HCT116 (cell line): ENCODE results near the gene TCF12. TPM values are rescaled to one million over a fixed set of nuclear protein-coding genes. Genes with fewer than 3 reads are reported as not detected.

Source experiments
- ATAC-seq: fragments of 200-7000 bp; cut with Tn5 transposase; 2 replicates; pipeline ENCODE4 v1.9.1; 2020; ENCODE audit warnings: mild to moderate bottlenecking, moderate library complexity
- BruUV-seq: library from RNA; stranded (reverse); fragments of 400-500 nt; replicated peaks from 2 replicates; lab custom pipeline; 2021; lab: Mats Ljungman, UMichigan
- CTCF ChIA-PET: fragments of 300-600 bp; sonication (Branson Sonifier 250); formaldehyde crosslinking; loops from one replicate; lab custom pipeline; 2021; ENCODE audit warnings: antibody characterized with exemption; lab: Charles Lee
- POLR2A ChIA-PET: fragments of 300-600, 350-600 bp; sonication (Branson Sonifier 250); formaldehyde crosslinking; loops from one replicate; lab custom pipeline; 2021; ENCODE audit warnings: antibody characterized with exemption; lab: Charles Lee
- RAD21 ChIA-PET, 2 experiments: fragments of 300-600 bp; sonication (Branson Sonifier 250); formaldehyde crosslinking; loops; one replicate each; lab custom pipeline; 2023; ENCODE audit warnings: low total read pairs in 2 of 2; ENCODE audit not compliant: uncharacterized antibody in 2 of 2, unreplicated experiment in 2 of 2, low non-redundant PET in 1 of 2; lab: Charles Lee
- DNase-seq: peaks from one replicate; pipeline ENCODE4 v3.0.0-alpha.2; 2010; ENCODE audit warnings: low read depth, low spot score
- H2AFZ ChIP-seq: fragments of 200-600 bp; shearing (Covaris generic), sonication (generic); 2 replicates; pipeline ENCODE4 v1.6.1; 2017; ENCODE audit warnings: low read depth, mixed run types, mixed read lengths, antibody characterized with exemption, low read length; ENCODE audit not compliant: poor library complexity, severe bottlenecking
- H3K27ac ChIP-seq: 2 replicates; pipeline ENCODE4 v1.5.1; 2012; ENCODE audit warnings: low read depth, low read length
- H3K27me3 ChIP-seq: fragments of 200-600 bp; sonication (generic); 2 replicates; pipeline ENCODE4 v1.6.1; 2016; ENCODE audit warnings: mixed run types, low read length, mixed read lengths; ENCODE audit not compliant: insufficient read depth
- H3K36me3 ChIP-seq, 2 experiments: fragments of 200-500 bp in 1 of 2; fragments of 200-600 bp in 1 of 2; sonication (Bioruptor generic) in 1 of 2; sonication (generic) in 1 of 2; 2 replicates each; pipeline versions ENCODE4 v1.5.1 to v1.6.1; 2014 to 2016; ENCODE audit warnings: low read length in 2 of 2, inconsistent platforms in 1 of 2, mixed read lengths in 1 of 2, mixed run types in 1 of 2; ENCODE audit not compliant: insufficient read depth in 2 of 2, control insufficient read depth in 1 of 2
- H3K4me1 ChIP-seq, 2 experiments: fragments of 200-600 bp in 1 of 2; sonication (generic) in 1 of 2; 2 replicates each; pipeline versions ENCODE4 v1.5.1 to v1.6.1; 2012 to 2017; ENCODE audit warnings: low read length in 2 of 2, inconsistent platforms in 1 of 2, mild to moderate bottlenecking in 1 of 2, mixed read lengths in 1 of 2, mixed run types in 1 of 2, moderate library complexity in 1 of 2; ENCODE audit not compliant: insufficient read depth in 2 of 2, control insufficient read depth in 1 of 2
- H3K4me2 ChIP-seq: fragments of 200-600 bp; sonication (generic); 2 replicates; pipeline ENCODE4 v1.6.1; 2017; ENCODE audit warnings: mixed run types, low read length, mixed read lengths
- H3K4me3 ChIP-seq, 2 experiments: fragments of 200-600 bp in 1 of 2; sonication (generic) in 1 of 2; replicated peaks in 1 of 2; 2 replicates each; pipeline ENCODE4 v1.5.1; 2011 to 2016; ENCODE audit warnings: low read length in 2 of 2, control low read depth in 1 of 2, low read depth in 1 of 2, mild to moderate bottlenecking in 1 of 2, mixed read lengths in 1 of 2, mixed run types in 1 of 2
- H3K79me2 ChIP-seq: fragments of 200-600 bp; sonication (generic); 2 replicates; pipeline ENCODE4 v1.6.1; 2017; ENCODE audit warnings: mild to moderate bottlenecking, mixed run types, low read length, moderate library complexity, mixed read lengths; ENCODE audit not compliant: insufficient read depth
- H3K9ac ChIP-seq: fragments of 200-600 bp; sonication (generic); 2 replicates; pipeline ENCODE4 v1.6.1; 2016; ENCODE audit warnings: low read length, mixed read lengths
- H3K9me2 ChIP-seq: fragments of 200-600 bp; sonication (generic), shearing (Covaris generic); 2 replicates; pipeline ENCODE4 v1.6.1; 2017; ENCODE audit warnings: mixed run types, mild to moderate bottlenecking, moderate library complexity; ENCODE audit not compliant: insufficient read depth
- H3K9me3 ChIP-seq, 2 experiments: fragments of 200-500 bp in 1 of 2; fragments of 200-600 bp in 1 of 2; sonication (Bioruptor generic) in 1 of 2; sonication (generic) in 1 of 2; 2 replicates each; pipeline ENCODE4 v1.6.1; 2014 to 2017; ENCODE audit warnings: low read length in 2 of 2, mixed read lengths in 2 of 2, inconsistent platforms in 1 of 2, low read depth in 1 of 2, mild to moderate bottlenecking in 1 of 2, mixed run types in 1 of 2, moderate library complexity in 1 of 2; ENCODE audit not compliant: control insufficient read depth in 1 of 2, insufficient read depth in 1 of 2
- H4K20me1 ChIP-seq: fragments of 200-600 bp; sonication (generic), shearing (Covaris generic); 2 replicates; pipeline ENCODE4 v1.6.1; 2017; ENCODE audit warnings: mixed run types, mild to moderate bottlenecking, moderate library complexity; ENCODE audit not compliant: insufficient read depth
- CBX3 ChIP-seq: IDR thresholded peaks from 2 replicates; pipeline ENCODE4 v1.6.1; 2012; ENCODE audit warnings: low read depth
- CEBPB ChIP-seq: IDR thresholded peaks from 2 replicates; pipeline ENCODE4 v1.6.1; 2012; ENCODE audit warnings: low read depth
- EZH2 ChIP-seq: fragments of 200-600 bp; sonication (generic); IDR thresholded peaks from 2 replicates; pipeline ENCODE4 v1.6.1; 2017; ENCODE audit warnings: antibody characterized with exemption, mixed run types
- EZH2phosphoT487 ChIP-seq: fragments of 200-600 bp; IDR thresholded peaks from 2 replicates; pipeline ENCODE4 v1.6.1; 2018; ENCODE audit warnings: antibody characterized with exemption, borderline replicate concordance
- POLR2A ChIP-seq: IDR thresholded peaks from 2 replicates; pipeline ENCODE4 v1.7.0; 2011; ENCODE audit warnings: borderline replicate concordance; ENCODE audit not compliant: insufficient read depth, insufficient read length; ENCODE audit errors: extremely low read depth
- POLR2AphosphoS5 ChIP-seq: IDR thresholded peaks from 2 replicates; pipeline ENCODE4 v1.6.1; 2011; ENCODE audit warnings: mild to moderate bottlenecking, low read depth, low read length, moderate library complexity
- RAD21 ChIP-seq: IDR thresholded peaks from 2 replicates; pipeline ENCODE4 v1.6.1; 2012; ENCODE audit warnings: low read depth, mild to moderate bottlenecking
- SIN3A ChIP-seq: IDR thresholded peaks from 2 replicates; pipeline ENCODE4 v1.6.1; 2012; ENCODE audit warnings: low read depth
- SRF ChIP-seq: IDR thresholded peaks from 2 replicates; pipeline ENCODE4 v1.6.1; 2012; ENCODE audit warnings: low read depth
- YY1 ChIP-seq: IDR thresholded peaks from 2 replicates; pipeline ENCODE4 v1.6.1; 2011; ENCODE audit warnings: low read length, low read depth, moderate library complexity, mild to moderate bottlenecking; ENCODE audit not compliant: insufficient replicate concordance; ENCODE audit errors: extremely low read depth
- intact Hi-C: fragments of 100-400 bp; cut with micrococcal nuclease; formaldehyde crosslinking; loops from 2 replicates; pipeline ENCODE4 v1.10.0; 2022
- total RNA-seq: library from RNA; stranded (reverse); gene quantifications from one replicate; pipeline ENCODE4 v1.2.1, GENCODE V29; 2021; ENCODE audit not compliant: unreplicated experiment
- TF ChIP-seq, protein P1 (sequence below): IDR thresholded peaks from 2 replicates; pipeline ENCODE4 v1.6.1; 2011; ENCODE audit warnings: mild to moderate bottlenecking, low read length, moderate library complexity; ENCODE audit not compliant: insufficient replicate concordance; ENCODE audit errors: extremely low read depth
- TF ChIP-seq, protein P2 (sequence below): IDR thresholded peaks from 2 replicates; pipeline ENCODE4 v1.6.1; 2012; ENCODE audit warnings: low read depth

The TCF12 gene
- total RNA-seq, 1 experiment from 2014 or later = 71.6 TPM

GRCh38 chr15:57306944-57307411 is 388.5 kb downstream of the TCF12 start:
- H3K4me3 ChIP-seq = no peak overlapping the region
- no peaks in the 10 kb centered on the region for H3K79me2 ChIP-seq
- H3K9ac ChIP-seq = no peak overlapping the region
- no peaks in the 10 kb centered on the region for H3K4me1 ChIP-seq
- H3K4me2 ChIP-seq = peak overlapping the region; percentile 18; the same call in 1 of the 2 replicates
- ChIA-PET CTCF (interaction anchor here (0.7 to 2.3 kb wide), 13 partner anchors 9 to 837 kb away, joined by 3 to 30 read pairs (median 4); no protein-coding TSS in a partner anchor), POLR2A (no interaction called here), RAD21 (interaction anchor here (0.7 to 0.8 kb wide), 2 partner anchors 160 to 173 kb away, joined by 3 read pairs; no protein-coding TSS in a partner anchor)
- no TSS peak for BruUV-seq
- H3K9me3 ChIP-seq = no peaks in the 10 kb centered on the region
- no peak for TF ChIP-seq EZH2phosphoT487
- TF ChIP-seq POLR2AphosphoS5 = no peak
- TF ChIP-seq, protein P1, sequence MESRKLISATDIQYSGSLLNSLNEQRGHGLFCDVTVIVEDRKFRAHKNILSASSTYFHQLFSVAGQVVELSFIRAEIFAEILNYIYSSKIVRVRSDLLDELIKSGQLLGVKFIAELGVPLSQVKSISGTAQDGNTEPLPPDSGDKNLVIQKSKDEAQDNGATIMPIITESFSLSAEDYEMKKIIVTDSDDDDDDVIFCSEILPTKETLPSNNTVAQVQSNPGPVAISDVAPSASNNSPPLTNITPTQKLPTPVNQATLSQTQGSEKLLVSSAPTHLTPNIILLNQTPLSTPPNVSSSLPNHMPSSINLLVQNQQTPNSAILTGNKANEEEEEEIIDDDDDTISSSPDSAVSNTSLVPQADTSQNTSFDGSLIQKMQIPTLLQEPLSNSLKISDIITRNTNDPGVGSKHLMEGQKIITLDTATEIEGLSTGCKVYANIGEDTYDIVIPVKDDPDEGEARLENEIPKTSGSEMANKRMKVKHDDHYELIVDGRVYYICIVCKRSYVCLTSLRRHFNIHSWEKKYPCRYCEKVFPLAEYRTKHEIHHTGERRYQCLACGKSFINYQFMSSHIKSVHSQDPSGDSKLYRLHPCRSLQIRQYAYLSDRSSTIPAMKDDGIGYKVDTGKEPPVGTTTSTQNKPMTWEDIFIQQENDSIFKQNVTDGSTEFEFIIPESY = no peak
- no peak for TF ChIP-seq YY1
- no peak for TF ChIP-seq POLR2A
- no peak for TF ChIP-seq EZH2
- TF ChIP-seq CEBPB = no peak
- TF ChIP-seq, protein P2, sequence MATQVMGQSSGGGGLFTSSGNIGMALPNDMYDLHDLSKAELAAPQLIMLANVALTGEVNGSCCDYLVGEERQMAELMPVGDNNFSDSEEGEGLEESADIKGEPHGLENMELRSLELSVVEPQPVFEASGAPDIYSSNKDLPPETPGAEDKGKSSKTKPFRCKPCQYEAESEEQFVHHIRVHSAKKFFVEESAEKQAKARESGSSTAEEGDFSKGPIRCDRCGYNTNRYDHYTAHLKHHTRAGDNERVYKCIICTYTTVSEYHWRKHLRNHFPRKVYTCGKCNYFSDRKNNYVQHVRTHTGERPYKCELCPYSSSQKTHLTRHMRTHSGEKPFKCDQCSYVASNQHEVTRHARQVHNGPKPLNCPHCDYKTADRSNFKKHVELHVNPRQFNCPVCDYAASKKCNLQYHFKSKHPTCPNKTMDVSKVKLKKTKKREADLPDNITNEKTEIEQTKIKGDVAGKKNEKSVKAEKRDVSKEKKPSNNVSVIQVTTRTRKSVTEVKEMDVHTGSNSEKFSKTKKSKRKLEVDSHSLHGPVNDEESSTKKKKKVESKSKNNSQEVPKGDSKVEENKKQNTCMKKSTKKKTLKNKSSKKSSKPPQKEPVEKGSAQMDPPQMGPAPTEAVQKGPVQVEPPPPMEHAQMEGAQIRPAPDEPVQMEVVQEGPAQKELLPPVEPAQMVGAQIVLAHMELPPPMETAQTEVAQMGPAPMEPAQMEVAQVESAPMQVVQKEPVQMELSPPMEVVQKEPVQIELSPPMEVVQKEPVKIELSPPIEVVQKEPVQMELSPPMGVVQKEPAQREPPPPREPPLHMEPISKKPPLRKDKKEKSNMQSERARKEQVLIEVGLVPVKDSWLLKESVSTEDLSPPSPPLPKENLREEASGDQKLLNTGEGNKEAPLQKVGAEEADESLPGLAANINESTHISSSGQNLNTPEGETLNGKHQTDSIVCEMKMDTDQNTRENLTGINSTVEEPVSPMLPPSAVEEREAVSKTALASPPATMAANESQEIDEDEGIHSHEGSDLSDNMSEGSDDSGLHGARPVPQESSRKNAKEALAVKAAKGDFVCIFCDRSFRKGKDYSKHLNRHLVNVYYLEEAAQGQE = no peak
- TF ChIP-seq SIN3A = no peak
- TF ChIP-seq RAD21 = no peak
- TF ChIP-seq CBX3 = no peak
- no peak for TF ChIP-seq SRF
- no peaks in the 10 kb centered on the region for H3K9me2 ChIP-seq
- no peaks in the 10 kb centered on the region for H3K36me3 ChIP-seq
- no peak overlapping the region for H3K27ac ChIP-seq
- intact Hi-C loops = loop anchor here (1.0 to 10.0 kb wide), 4 partner anchors 161 to 816 kb away; no protein-coding TSS in a partner anchor
- DNase-seq = no peak
- H3K27me3 ChIP-seq = no peaks in the 10 kb centered on the region
- ATAC-seq = peak; percentile 26; the same call in 1 of the 2 replicates
- no peaks in the 10 kb centered on the region for H4K20me1 ChIP-seq
- H2AFZ ChIP-seq = no peak overlapping the region
